ENCODE results near the gene RBM39. TPM values are rescaled to one million over a fixed set of nuclear protein-coding genes. Genes with fewer than 3 reads are reported as not detected.

RBM39 gene
- total and polyA plus RNA-seq, 4 donors: 65.6 to 383 (median 322) TPM

DNA sequence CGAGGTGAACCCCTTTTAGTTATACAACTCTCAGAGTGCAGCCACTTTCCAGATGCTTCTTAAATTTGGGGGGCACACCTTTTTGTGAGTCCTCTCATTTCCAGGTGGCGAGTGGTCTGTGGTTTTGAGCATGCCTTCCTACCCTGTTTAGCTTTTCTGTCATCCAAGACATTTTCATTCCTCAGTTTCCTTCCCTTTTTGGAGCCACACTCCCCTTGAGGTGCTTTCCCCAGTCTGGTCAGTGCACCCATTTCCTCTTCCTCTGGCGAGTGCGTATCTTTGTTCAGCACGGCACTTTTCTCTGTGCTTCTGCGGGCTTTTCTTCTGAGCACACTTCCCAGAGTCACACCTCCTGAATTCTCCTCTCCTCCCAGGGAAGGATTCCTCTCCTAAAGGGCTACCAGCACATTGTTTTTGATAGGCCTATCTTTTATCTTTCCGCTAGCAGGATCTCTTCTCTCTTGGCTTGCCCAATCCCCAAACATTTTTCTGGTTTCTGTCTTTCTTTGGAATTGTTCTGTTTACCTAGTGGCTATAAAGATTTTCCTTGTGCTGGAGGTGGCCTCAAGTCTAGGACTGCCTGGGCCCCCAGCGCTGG lies 31.2 kb upstream of the RBM39 start:
- peak in 1 of 2 donors; percentile 51 for DNase-seq
- H3K4me3 ChIP-seq (ENCODE audit: low read length in 2 of 2): no peak overlapping the region
- WGBS, 2 donors: 60 to 69% methylated on average over 8 of the region's 8 CpGs
- H3K27ac ChIP-seq (ENCODE audit: low read depth in 1 of 2, low read length in 2 of 2): peak overlapping the region in 1 of 2 donors; percentile 45
- intact Hi-C loops (cut with DNase I): loop anchor here (2.0 to 10.0 kb wide), 2 partner anchors 30 to 112 kb away; partner anchors contain the start of gene RBM39 (in 1 of the 2)
- H3K4me1 ChIP-seq (ENCODE audit: control insufficient read depth in 1 of 2, insufficient read depth in 2 of 2, low read length in 2 of 2): no peaks in the 10 kb centered on the region
- H3K27me3 ChIP-seq (ENCODE audit: control insufficient read depth in 1 of 2, insufficient read depth in 2 of 2, low read length in 1 of 2): no peaks in the 10 kb centered on the region
- peaks cover 0 to 3% of the 10 kb centered on the region in 2 donors for H3K36me3 ChIP-seq (ENCODE audit: control insufficient read depth in 1 of 2, insufficient read depth in 2 of 2, low read length in 1 of 2)
- no peaks in the 10 kb centered on the region for H3K9me3 ChIP-seq (ENCODE audit: control insufficient read depth, low read length)
- no peak for ATAC-seq (ENCODE audit: low FRiP score)

DNA sequence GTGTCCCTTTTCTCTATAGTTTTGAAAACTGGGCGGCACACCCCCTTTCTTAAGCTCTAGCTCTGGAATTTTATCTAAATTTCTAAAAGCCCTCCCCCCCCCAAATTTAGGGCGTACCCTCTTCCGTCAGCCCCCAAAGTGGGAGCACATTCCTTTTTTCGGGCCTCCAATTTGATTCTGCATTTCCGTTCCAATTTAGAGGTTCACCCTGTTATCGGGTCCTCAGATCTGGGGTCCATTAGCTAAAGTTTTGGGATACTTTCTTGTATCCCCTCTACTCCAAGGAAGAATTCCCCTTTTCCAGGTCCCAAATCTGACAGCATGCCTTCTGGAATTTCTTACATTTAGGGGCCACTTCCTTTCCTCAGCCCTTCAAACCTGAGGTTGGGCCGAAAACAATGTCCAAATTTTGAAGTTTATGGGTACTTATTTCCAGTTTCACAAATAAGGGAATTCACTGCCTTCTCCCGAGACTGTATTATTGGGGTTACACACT lies 30.6 kb upstream of the RBM39 start:
- H3K27ac ChIP-seq (ENCODE audit: low read depth in 1 of 2, low read length in 2 of 2): no peak overlapping the region
- H3K27me3 ChIP-seq (ENCODE audit: control insufficient read depth in 1 of 2, insufficient read depth in 2 of 2, low read length in 1 of 2): no peaks in the 10 kb centered on the region
- no peak for DNase-seq
- no peak for ATAC-seq (ENCODE audit: low FRiP score)
- intact Hi-C loops (cut with DNase I): loop anchor here (2.0 to 10.0 kb wide), 2 partner anchors 30 to 112 kb away; partner anchors contain the start of gene RBM39 (in 1 of the 2)
- 10 to 12% methylated on average over 8 of the region's 8 CpGs for WGBS, 2 donors
- H3K9me3 ChIP-seq (ENCODE audit: control insufficient read depth, low read length): no peaks in the 10 kb centered on the region
- no peaks in the 10 kb centered on the region for H3K4me1 ChIP-seq (ENCODE audit: control insufficient read depth in 1 of 2, insufficient read depth in 2 of 2, low read length in 2 of 2)
- H3K36me3 ChIP-seq (ENCODE audit: control insufficient read depth in 1 of 2, insufficient read depth in 2 of 2, low read length in 1 of 2): peaks cover 0 to 3% of the 10 kb centered on the region in 2 donors
- H3K4me3 ChIP-seq (ENCODE audit: low read length in 2 of 2): peak overlapping the region; percentile 66 to 86

DNA sequence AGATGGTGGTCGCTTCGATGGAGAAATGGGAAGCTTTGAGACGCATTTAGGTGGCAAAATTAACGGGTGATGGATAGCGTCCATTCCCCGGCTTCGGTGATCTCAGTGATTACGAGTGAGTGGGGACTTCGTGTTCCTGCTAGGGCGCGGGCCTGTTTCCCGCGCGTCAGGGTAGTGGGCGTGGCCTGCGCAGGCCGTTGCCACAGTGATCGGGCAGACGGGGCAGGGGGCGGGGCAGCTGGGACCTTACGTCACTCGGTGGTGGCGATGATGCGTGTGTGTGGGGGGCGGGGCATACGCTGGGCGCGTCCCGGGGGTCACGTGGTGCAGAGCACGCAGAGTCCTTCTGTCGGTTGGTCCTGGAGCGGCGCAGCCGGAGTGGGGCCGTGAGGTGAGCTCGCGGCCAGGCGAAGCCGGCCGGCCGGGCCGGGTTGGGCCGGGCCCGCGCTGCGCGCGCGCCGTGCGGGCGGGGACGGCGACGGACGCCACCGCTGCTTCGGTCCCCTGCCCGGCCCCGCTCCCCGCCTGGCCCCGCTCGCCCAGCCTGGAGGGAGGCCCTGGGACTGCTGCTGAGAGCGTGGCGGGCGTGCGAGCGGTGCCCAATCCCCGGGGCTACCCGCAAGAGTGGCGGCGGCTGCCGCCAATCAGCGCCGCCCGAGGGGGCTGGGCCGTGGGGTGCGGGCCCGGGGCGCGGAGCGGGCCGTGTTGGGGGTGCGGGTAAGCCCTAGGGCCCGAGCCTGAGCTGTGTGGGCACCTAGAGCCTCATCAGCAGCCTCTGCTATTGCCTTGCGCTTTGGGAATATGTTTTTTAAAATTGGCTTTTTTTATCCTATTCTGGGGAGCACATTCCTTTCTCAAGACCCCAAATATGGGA lies 29.9 kb upstream of the RBM39 start, which contains the start of gene PHF20:
Gene PHF20 (plus strand): TSS at position 327 of the 874 bp plus-strand sequence. CDS start 29,508 bp downstream, outside the sequence.
- H3K9me3 ChIP-seq (ENCODE audit: control insufficient read depth, low read length): no peaks in the 10 kb centered on the region
- H3K4me1 ChIP-seq (ENCODE audit: control insufficient read depth in 1 of 2, insufficient read depth in 2 of 2, low read length in 2 of 2): no peaks in the 10 kb centered on the region
- ATAC-seq (ENCODE audit: low FRiP score) (peak; percentile 97), DNase-seq (peak; percentile 99 to 100)
- peak within 1 kb of the TSS; percentile 66 to 86 for H3K4me3 ChIP-seq (ENCODE audit: low read length in 2 of 2)
- intact Hi-C loops (cut with DNase I): loop anchor here (2.0 to 10.0 kb wide), 2 partner anchors 29 to 113 kb away; partner anchors contain the start of gene RBM39 (in 1 of the 2)
- 2% methylated on average over 60 to 87 of the region's 87 CpGs for WGBS, 2 donors
- no peaks in the 10 kb centered on the region for H3K27me3 ChIP-seq (ENCODE audit: control insufficient read depth in 1 of 2, insufficient read depth in 2 of 2, low read length in 1 of 2)
- peaks cover 0 to 3% of the 10 kb centered on the region in 2 donors for H3K36me3 ChIP-seq (ENCODE audit: control insufficient read depth in 1 of 2, insufficient read depth in 2 of 2, low read length in 1 of 2)
- H3K27ac ChIP-seq (ENCODE audit: low read depth in 1 of 2, low read length in 2 of 2): peak within 1 kb of the TSS in 1 of 2 donors; percentile 96

DNA sequence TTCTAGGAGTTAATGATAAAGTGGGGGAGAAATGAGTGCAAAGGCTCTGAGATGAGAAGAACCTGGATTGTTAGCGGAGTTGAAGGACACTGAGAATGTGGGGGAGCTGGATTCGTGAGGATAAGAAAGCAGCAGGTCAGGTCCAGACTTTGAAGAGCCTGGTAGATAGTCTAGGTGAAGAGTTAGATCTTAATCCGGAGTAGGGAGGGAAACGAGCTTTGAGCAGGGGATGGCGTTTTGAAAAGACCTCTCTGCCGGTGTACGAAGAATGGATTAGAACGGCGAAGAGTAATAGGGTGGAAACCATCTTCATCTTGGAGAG lies 29.3 kb upstream of the RBM39 start:
- no peaks in the 10 kb centered on the region for H3K27me3 ChIP-seq (ENCODE audit: control insufficient read depth in 1 of 2, insufficient read depth in 2 of 2, low read length in 1 of 2)
- H3K4me1 ChIP-seq (ENCODE audit: control insufficient read depth in 1 of 2, insufficient read depth in 2 of 2, low read length in 2 of 2): no peaks in the 10 kb centered on the region
- WGBS, 2 donors: 68 to 76% methylated on average over 9 of the region's 9 CpGs
- no peak for ATAC-seq (ENCODE audit: low FRiP score)
- no peaks in the 10 kb centered on the region for H3K9me3 ChIP-seq (ENCODE audit: control insufficient read depth, low read length)
- H3K27ac ChIP-seq (ENCODE audit: low read depth in 1 of 2, low read length in 2 of 2): peak overlapping the region in 1 of 2 donors; percentile 96
- no peak for DNase-seq
- H3K4me3 ChIP-seq (ENCODE audit: low read length in 2 of 2): no peak overlapping the region
- intact Hi-C loops (cut with DNase I): loop anchor here in 1 of 2 donors (10.0 kb wide), 1 partner anchor 113 kb away; no protein-coding TSS in a partner anchor
- H3K36me3 ChIP-seq (ENCODE audit: control insufficient read depth in 1 of 2, insufficient read depth in 2 of 2, low read length in 1 of 2): peaks cover 0 to 3% of the 10 kb centered on the region in 2 donors

DNA sequence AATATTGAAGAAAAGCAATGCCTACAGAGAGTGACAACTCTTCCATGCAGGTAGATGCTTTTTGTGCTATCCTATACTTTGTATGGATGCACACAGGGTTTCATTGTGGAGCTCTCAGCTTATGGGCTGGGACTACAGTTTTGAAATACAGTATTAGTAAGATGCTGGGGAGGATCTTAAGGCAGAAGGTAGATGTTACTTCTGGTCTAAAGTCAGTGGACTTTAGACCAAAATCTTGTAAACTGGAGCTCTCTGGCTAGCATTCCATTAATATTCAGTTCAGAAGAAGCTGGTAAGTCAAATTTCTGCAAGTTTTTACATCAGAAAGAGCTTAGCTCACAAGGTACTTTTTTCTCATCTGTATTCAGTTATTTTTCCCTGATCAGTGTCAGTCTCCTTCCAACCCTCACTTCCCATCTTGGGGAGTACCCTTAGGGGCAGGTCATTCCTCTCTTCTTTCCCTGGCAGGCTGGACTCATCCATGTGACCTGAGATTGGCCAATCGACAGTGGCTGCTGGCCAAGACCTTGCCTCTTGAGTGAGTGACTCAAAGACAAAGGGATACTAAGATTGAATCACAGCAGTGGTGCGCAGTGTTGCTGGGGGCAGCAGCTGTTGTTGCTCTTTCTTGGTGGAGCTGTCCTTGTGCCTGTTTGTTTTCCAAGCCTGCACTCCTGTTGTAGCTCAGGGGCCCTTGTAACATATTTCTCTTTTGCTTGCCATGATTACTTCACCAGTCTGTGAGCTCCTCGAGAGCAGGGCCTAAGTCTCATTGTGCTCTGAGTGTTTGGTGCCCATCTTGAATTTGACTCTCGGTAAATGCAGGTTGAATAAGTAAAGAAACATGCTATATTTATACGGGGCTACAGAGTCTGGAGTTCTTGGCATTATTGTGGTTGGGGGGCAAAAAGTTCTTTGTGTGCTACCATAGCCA lies 26.9 kb upstream of the RBM39 start:
- Histone ChIP-seq H3K27ac (ENCODE audit: low read depth in 1 of 2, low read length in 2 of 2) (peak overlapping the region in 1 of 2 donors; percentile 59), H3K4me3 (ENCODE audit: low read length in 2 of 2) (no peak overlapping the region), H3K9me3 (ENCODE audit: control insufficient read depth, low read length) (no peaks in the 10 kb centered on the region), H3K4me1 (ENCODE audit: control insufficient read depth in 1 of 2, insufficient read depth in 2 of 2, low read length in 2 of 2) (no peaks in the 10 kb centered on the region), H3K36me3 (ENCODE audit: control insufficient read depth in 1 of 2, insufficient read depth in 2 of 2, low read length in 1 of 2) (no peaks in the 10 kb centered on the region), H3K27me3 (ENCODE audit: control insufficient read depth in 1 of 2, insufficient read depth in 2 of 2, low read length in 1 of 2) (no peaks in the 10 kb centered on the region)
- ATAC-seq (ENCODE audit: low FRiP score): peak; percentile 79
- DNase-seq: peak; percentile 96
- 41 to 51% methylated on average over 5 of the region's 5 CpGs for WGBS, 2 donors
- intact Hi-C loops (cut with DNase I): no loop called here

DNA sequence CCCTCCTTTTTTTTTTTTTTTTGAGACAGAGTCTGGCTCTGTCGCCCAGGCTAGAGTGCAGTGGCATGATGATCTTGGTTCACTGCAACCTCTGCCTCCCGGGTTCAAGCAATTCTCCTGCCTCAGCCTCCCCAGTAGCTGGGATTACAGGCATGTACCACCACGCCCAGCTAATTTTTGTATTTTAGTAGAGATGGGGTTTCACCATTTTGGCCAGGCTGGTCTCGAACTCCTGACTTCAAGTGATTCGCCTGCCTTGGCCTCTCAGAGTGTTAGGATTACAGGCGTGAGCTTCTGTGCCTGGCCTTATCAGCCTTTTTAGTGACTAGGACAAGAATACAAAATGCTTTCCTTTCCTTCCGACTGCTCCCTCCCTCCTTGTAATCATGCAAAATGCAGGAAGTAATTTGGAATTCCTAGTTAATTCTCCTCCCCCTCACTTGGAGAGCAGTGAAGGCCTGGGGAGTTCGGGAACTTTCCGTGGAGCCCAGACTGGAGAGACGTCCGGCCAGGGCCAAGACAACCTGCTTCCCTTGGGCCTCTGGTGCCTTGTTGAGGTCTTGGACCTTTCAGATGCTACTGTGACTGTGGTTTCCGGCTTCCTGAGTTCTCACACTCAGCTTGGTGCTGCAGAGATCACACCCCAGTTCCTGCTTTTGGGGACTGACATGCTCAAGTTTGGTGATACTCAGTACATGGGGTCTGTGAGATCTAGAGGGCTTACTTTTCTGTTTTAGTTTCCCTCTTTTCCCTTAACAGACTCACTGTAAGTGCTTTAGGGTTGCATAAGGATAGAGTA lies 25.8 kb upstream of the RBM39 start:
- Histone ChIP-seq H3K4me1 (ENCODE audit: control insufficient read depth in 1 of 2, insufficient read depth in 2 of 2, low read length in 2 of 2) (no peaks in the 10 kb centered on the region), H3K4me3 (ENCODE audit: low read length in 2 of 2) (no peak overlapping the region), H3K9me3 (ENCODE audit: control insufficient read depth, low read length) (no peaks in the 10 kb centered on the region), H3K27ac (ENCODE audit: low read depth in 1 of 2, low read length in 2 of 2) (peak overlapping the region in 1 of 2 donors; percentile 8), H3K36me3 (ENCODE audit: control insufficient read depth in 1 of 2, insufficient read depth in 2 of 2, low read length in 1 of 2) (no peaks in the 10 kb centered on the region), H3K27me3 (ENCODE audit: control insufficient read depth in 1 of 2, insufficient read depth in 2 of 2, low read length in 1 of 2) (no peaks in the 10 kb centered on the region)
- intact Hi-C loops (cut with DNase I): no loop called here
- 67 to 68% methylated on average over 12 of the region's 12 CpGs for WGBS, 2 donors
- DNase-seq: peak; percentile 79 to 80
- peak; percentile 9 for ATAC-seq (ENCODE audit: low FRiP score)

DNA sequence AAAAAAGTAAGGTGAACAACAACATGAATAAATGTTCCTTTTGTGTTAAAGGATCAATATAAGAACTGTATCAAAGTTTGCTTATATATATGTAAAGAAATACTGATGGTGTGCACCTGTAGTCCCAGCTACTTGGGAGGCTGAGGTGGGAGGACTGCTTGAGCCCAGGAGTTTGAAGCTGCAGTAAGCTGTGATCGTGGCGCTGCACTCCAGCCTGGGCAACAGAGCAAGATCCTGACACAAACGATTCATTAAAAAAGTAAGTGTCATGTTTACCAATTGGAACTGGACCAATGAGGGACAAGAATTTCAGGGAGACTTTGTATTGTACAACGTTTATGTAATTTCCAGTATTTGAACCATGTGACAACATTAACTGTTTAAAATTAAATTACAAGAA lies 24.8 kb upstream of the RBM39 start:
- Histone ChIP-seq H3K9me3 (ENCODE audit: control insufficient read depth, low read length) (no peaks in the 10 kb centered on the region), H3K27ac (ENCODE audit: low read depth in 1 of 2, low read length in 2 of 2) (no peak overlapping the region), H3K36me3 (ENCODE audit: control insufficient read depth in 1 of 2, insufficient read depth in 2 of 2, low read length in 1 of 2) (no peaks in the 10 kb centered on the region), H3K27me3 (ENCODE audit: control insufficient read depth in 1 of 2, insufficient read depth in 2 of 2, low read length in 1 of 2) (no peaks in the 10 kb centered on the region), H3K4me3 (ENCODE audit: low read length in 2 of 2) (no peak overlapping the region), H3K4me1 (ENCODE audit: control insufficient read depth in 1 of 2, insufficient read depth in 2 of 2, low read length in 2 of 2) (no peaks in the 10 kb centered on the region)
- DNase-seq: no peak
- 81 to 85% methylated on average over 4 of the region's 4 CpGs for WGBS, 2 donors
- no peak for ATAC-seq (ENCODE audit: low FRiP score)
- intact Hi-C loops (cut with DNase I): no loop called here

Measured in aorta (tissue), 5 donors.